Stomach (tissue), 9 donors: ENCODE results near the gene RASAL2. TPM values are rescaled to one million over a fixed set of nuclear protein-coding genes. Genes with fewer than 3 reads are reported as not detected.

Experiments
- DNase-seq, 2 donors: peaks; one replicate each; pipeline versions ENCODE4 v3.0.0 to v3.0.0-alpha.2; 2013 to 2019
- H3K27ac ChIP-seq, 5 donors: fragments of 200-600 bp in 4 of 5; sonication (generic) in 4 of 5; one replicate each; pipeline ENCODE4 v1.5.1; 2013 to 2019; ENCODE audit warnings: mild to moderate bottlenecking in 1 of 5, moderate library complexity in 1 of 5
- H3K27me3 ChIP-seq, 3 donors: fragments of 200-600 bp; sonication (generic); one replicate each; pipeline ENCODE4 v1.5.1; 2017 to 2019; ENCODE audit warnings: mixed run types in 1 of 3
- H3K36me3 ChIP-seq, 4 donors: fragments of 200-600 bp; sonication (generic); 1 replicate in 3 of 4; 2 replicates in 1 of 4; pipeline ENCODE4 v1.5.1; 2016 to 2019
- H3K4me1 ChIP-seq, 4 donors: fragments of 200-600 bp; sonication (generic); one replicate each; pipeline ENCODE4 v1.5.1; 2016 to 2019
- H3K4me3 ChIP-seq, 4 donors: fragments of 200-600 bp; sonication (generic) in 3 of 4; one replicate each; pipeline ENCODE4 v1.5.1; 2016 to 2019; ENCODE audit warnings: mild to moderate bottlenecking in 1 of 4
- H3K9me3 ChIP-seq, 4 donors: fragments of 200-600 bp; sonication (generic); one replicate each; pipeline ENCODE4 v1.5.1; 2016 to 2019
- EP300 ChIP-seq: sonication (generic); formaldehyde crosslinking; IDR thresholded peaks from one replicate; pipeline ENCODE4 v1.6.1; 2017; ENCODE audit warnings: antibody characterized with exemption
- POLR2A ChIP-seq, 4 donors: fragments of 450-650 bp; IDR thresholded peaks; one replicate each; pipeline ENCODE4 v1.6.1; 2016; ENCODE audit warnings: antibody characterized with exemption in 4 of 4, control low read depth in 2 of 4, mild to moderate bottlenecking in 1 of 4, moderate library complexity in 1 of 4
- POLR2AphosphoS5 ChIP-seq, 3 donors: sonication (generic); formaldehyde crosslinking; IDR thresholded peaks; one replicate each; pipeline ENCODE4 v1.6.1; 2016; ENCODE audit warnings: antibody characterized with exemption in 3 of 3
- WGBS, 5 donors: extraction: QIAGEN DNeasy Blood & Tissue Kit in 3 of 5; methylation state at CpG; one replicate each; pipeline versions ENCODE4 v1.1.5 to v1.1.7; 2013 to 2018; 5-methylcytosine and 5-hydroxymethylcytosine counted together
- intact Hi-C: fragments of 100-400 bp; cut with DNase I; formaldehyde crosslinking; loops from one replicate; pipeline ENCODE4 v1.15.1; 2023; ENCODE audit warnings: low total_unique reads
- polyA plus RNA-seq, 3 donors: library from polyadenylated mRNA; stranded (reverse); fragments of 200-250 nt; gene quantifications; one replicate each; pipeline ENCODE4 v1.2.3, GENCODE V29; 2013
- total RNA-seq, 5 donors: library from RNA; depleted of rRNA; stranded (reverse); fragments of >200 nt; gene quantifications; one replicate each; pipeline versions ENCODE4 v1.1.0 to v1.2.3, GENCODE V29; 2014 to 2016
- TF ChIP-seq, protein P1 (sequence below), 7 experiments: fragments of 450-650 bp in 4 of 7; fragments of 200-600 bp in 3 of 7; sonication (generic) in 3 of 7; IDR thresholded peaks; one replicate each; pipeline ENCODE4 v1.5.1; 2016 to 2019; ENCODE audit warnings: antibody characterized with exemption in 7 of 7, control low read depth in 2 of 7, mild to moderate bottlenecking in 1 of 7
- donor health status: healthy with polysubstance abuse.
- donor health status: Bipolar disorder and iron deficiency.
- donor health status: healthy.

RASAL2 gene
- total and polyA plus RNA-seq, 8 donors: 1.2 to 47.5 (median 14.3) TPM

DNA sequence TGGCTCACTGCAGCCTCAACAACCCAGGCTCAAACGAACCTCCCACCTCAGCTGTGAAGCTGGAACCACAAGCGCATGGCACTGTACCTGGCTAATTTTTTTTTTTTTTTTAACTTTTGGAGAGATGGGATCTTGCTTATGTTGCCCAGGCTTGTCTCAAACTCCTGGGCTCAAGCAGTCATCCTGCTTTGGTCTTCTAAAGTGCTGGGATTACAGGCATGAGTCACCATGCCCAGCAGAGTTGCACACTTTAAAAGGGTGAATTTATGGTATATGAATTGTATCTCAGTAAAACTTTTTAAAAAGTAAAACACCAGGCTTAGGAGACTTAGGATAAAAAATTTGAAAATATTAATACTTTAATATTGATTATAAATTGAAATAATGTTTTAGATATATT is 303.8 kb downstream of the RASAL2 start:
- no peaks in the 10 kb centered on the region for H3K4me1 ChIP-seq
- no peaks in the 10 kb centered on the region for H3K36me3 ChIP-seq
- no peak for TF ChIP-seq POLR2A (IDR thresholded peaks at IDR 0.05)
- TF ChIP-seq EP300: no peak
- no peak for TF ChIP-seq POLR2AphosphoS5 (IDR thresholded peaks at IDR 0.05)
- TF ChIP-seq, protein P1, sequence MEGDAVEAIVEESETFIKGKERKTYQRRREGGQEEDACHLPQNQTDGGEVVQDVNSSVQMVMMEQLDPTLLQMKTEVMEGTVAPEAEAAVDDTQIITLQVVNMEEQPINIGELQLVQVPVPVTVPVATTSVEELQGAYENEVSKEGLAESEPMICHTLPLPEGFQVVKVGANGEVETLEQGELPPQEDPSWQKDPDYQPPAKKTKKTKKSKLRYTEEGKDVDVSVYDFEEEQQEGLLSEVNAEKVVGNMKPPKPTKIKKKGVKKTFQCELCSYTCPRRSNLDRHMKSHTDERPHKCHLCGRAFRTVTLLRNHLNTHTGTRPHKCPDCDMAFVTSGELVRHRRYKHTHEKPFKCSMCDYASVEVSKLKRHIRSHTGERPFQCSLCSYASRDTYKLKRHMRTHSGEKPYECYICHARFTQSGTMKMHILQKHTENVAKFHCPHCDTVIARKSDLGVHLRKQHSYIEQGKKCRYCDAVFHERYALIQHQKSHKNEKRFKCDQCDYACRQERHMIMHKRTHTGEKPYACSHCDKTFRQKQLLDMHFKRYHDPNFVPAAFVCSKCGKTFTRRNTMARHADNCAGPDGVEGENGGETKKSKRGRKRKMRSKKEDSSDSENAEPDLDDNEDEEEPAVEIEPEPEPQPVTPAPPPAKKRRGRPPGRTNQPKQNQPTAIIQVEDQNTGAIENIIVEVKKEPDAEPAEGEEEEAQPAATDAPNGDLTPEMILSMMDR (IDR thresholded peaks at IDR 0.05): no peak
- no peak overlapping the region for H3K4me3 ChIP-seq
- no peaks in the 10 kb centered on the region for H3K9me3 ChIP-seq
- no peaks in the 10 kb centered on the region for H3K27me3 ChIP-seq
- DNase-seq: no peak
- no peak overlapping the region for H3K27ac ChIP-seq
- 85 to 94% (median 91%) methylated on average over 2 of the region's 2 CpGs for WGBS, 5 donors
- intact Hi-C loops: no loop called here

DNA sequence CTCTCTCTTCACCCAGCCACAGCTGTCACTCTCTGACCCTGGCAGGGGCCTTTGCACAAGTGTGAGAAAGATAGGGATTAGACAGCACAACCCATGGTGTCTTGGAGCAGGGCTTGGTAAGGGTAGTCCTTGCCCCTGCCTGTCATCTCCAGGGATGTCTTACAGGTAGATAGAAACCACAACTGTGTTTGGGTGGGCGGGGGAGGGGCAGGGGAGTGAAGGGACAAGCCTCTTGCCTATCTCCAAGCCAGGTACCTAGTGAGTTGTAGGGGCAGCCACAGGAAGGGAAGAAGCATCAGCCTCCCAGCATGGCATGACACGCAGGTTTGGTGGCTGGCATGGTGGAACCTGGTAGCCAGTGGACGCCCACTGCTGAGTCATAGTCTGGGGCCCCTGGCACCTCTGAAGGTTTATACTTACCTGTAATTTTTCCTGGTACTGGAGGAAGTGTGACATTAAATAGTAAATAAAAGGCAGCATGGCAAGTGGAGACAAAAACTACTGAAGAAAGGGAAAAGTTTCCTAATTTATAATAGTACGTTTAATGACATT is 305.3 kb downstream of the RASAL2 start:
- TF ChIP-seq POLR2AphosphoS5 (IDR thresholded peaks at IDR 0.05) (no peak), POLR2A (IDR thresholded peaks at IDR 0.05) (no peak), EP300 (no peak)
- TF ChIP-seq, protein P1 (IDR thresholded peaks at IDR 0.05): no peak
- DNase-seq: no peak
- no peak overlapping the region for H3K27ac ChIP-seq
- intact Hi-C loops: no loop called here
- 82 to 95% (median 93%) methylated on average over 4 of the region's 4 CpGs for WGBS, 5 donors
- H3K4me3 ChIP-seq: no peak overlapping the region
- H3K27me3 ChIP-seq: no peaks in the 10 kb centered on the region
- H3K4me1 ChIP-seq: no peaks in the 10 kb centered on the region
- H3K9me3 ChIP-seq: no peaks in the 10 kb centered on the region
- no peaks in the 10 kb centered on the region for H3K36me3 ChIP-seq

DNA sequence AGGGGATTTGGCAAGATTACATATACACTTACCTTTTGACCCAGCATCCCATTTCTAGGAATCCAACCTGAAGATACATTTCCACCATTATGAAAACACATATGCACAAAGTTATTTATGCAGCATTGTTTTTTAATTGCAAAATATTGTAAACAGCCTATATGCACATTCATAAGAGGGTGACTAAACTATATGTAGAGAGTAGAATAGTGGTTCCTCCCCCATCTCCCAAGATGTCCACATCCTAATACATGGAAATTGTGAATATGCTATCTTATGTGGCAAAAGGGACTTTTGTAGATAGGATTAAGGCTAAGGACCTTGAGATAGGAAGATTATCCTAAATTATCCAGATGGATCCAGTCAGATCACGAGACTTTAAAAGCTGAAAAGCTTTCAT is 311.2 kb downstream of the RASAL2 start:
- WGBS, 5 donors: 84 to 97% (median 90%) methylated on average over 1 of the region's 1 CpG
- Histone ChIP-seq H3K36me3 (no peaks in the 10 kb centered on the region), H3K4me1 (no peaks in the 10 kb centered on the region), H3K27me3 (no peaks in the 10 kb centered on the region), H3K27ac (no peak overlapping the region), H3K9me3 (no peaks in the 10 kb centered on the region), H3K4me3 (no peak overlapping the region)
- TF ChIP-seq POLR2A (IDR thresholded peaks at IDR 0.05): no peak
- no peak for TF ChIP-seq POLR2AphosphoS5 (IDR thresholded peaks at IDR 0.05)
- TF ChIP-seq, protein P1 (IDR thresholded peaks at IDR 0.05): no peak
- no peak for TF ChIP-seq EP300
- intact Hi-C loops: no loop called here
- DNase-seq: no peak

DNA sequence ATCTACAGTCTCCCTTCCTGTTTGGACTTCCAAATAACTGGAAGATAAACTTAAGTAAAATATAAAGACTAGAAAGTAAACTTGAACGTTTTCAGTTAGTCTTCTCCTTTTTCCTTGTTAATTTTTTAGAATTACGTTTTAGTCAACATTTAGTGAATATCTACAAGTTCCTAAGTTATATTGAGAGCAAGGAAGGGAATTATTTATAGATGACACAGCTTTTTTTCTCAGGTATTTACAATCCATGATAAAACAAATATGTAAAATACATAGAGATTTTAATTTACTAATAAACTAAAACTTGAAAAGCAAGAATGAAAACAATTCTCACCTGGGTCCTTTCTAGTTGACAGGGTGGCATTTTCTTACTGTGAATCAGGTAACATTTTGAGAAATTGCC is 313.3 kb downstream of the RASAL2 start:
- Histone ChIP-seq H3K4me1 (peaks cover 0 to 4% (median 0%) of the 10 kb centered on the region in 4 donors), H3K27ac (no peak overlapping the region), H3K36me3 (no peaks in the 10 kb centered on the region), H3K4me3 (no peak overlapping the region), H3K9me3 (no peaks in the 10 kb centered on the region), H3K27me3 (no peaks in the 10 kb centered on the region)
- 35 to 58% (median 45%) methylated on average over 2 of the region's 2 CpGs for WGBS, 5 donors
- no peak for DNase-seq
- intact Hi-C loops: no loop called here
- no peak for TF ChIP-seq POLR2AphosphoS5 (IDR thresholded peaks at IDR 0.05)
- TF ChIP-seq POLR2A (IDR thresholded peaks at IDR 0.05): no peak
- TF ChIP-seq, protein P1 (IDR thresholded peaks at IDR 0.05): no peak
- no peak for TF ChIP-seq EP300
